Posterior cingulate gyrus (tissue), 11 donors: ENCODE results near the gene OR2F1.

Source experiments
- DNase-seq, 10 donors: peaks; one replicate each; pipeline versions ENCODE4 v3.0.0 to v3.0.0-alpha.2; 2020 to 2021; ENCODE audit warnings: mixed read lengths in 3 of 10
- intact Hi-C: fragments of 100-400 bp; cut with DNase I; formaldehyde crosslinking; loops from one replicate; pipeline ENCODE4 v1.15.1; 2023

OR2F1 gene

DNA sequence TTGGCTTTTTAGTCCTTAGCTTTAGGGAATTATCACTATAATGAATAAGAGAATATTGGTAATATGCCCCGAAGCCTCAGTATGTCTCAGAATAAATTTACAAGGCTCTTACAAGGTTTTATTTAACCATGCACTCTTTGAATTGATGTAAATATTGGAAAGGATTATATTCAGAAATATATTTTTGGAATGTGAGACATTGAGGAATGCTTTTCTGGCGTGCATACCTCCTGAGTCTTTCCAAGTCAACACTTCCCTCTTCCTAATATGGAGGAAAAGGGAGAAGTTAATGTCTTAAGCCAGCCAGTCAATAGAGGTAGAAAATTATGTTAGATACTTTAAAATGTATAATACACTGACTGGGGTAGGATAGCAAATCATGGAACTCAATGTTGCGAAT, 1.2 kb upstream of the OR2F1 start:
- DNase-seq, result no peak
- intact Hi-C loops, result no loop called here

DNA sequence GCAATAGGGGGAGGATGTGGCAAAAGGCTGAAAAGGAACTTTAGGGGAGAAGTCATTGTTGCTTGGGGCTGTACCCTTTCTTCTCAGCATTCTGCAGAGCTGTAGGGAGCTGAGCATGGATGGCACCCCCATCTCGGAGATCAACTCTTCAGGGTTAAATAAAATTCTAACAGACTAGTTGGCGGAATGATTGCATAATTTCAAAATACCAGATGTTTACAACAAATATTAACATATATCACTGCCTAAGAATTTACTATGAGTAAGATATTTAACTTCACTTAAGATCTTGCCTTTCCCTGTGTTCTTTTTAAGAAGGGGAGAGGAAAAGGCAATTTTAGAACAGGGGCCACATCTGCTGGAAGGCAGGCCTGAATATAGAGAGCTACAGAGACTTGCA, 509 bp upstream of the OR2F1 start:
- no peak for DNase-seq
- intact Hi-C loops, result no loop called here

DNA sequence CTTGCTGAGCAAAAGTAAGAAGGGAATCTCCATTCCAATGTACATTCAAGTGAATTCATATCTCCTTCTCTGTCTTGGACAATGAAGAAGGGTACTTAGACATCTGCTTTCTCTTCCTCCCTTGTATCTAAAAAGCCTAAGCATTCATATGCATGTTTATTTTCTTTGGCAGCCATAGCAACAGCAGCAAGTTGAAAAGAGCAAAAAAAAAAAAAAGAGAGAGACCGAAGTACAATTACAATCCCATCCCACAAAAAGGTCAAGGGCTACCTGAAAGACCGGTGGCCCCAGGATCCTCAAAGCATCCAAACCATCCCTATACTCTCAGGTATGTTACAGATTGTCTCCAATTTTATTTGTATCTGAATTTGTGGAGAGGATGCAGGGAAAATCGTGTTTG, 4.1 kb downstream of the OR2F1 start:
- intact Hi-C loops, result no loop called here

DNA sequence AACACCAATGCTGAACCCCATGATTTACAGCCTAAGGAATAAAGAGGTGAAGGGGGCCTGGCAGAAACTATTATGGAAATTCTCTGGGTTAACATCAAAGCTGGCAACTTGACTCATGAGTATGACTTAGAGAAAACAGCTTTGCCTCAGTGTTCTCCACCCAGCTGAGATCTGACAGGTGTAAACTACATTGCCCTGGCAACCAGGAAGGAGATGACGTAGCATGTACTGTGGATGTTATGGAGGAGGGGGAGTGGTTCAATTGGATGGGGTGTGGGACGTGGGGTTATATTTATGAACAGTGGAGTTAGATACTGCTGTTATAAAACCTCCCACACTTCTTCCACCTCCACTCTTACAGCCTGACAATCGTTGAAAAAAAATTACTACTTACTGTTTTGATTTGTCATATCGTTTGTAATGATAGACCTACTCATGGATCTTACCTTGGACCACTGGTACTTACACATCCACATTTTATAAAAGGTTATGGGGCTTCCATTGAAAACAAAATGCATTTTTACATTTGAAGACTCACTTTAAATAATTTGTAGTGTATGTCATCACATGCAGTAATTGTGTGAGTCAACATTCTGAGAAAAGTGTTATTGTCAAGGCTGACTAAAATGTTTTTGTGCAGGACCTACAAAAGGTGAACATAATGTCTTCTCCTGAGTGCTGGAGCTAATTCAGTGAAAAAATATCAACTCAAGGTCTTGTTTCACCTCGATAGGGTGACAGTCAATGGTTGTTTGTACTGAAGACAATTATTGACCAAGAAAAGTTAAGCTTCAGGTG, 6.4 kb downstream of the OR2F1 start:
- DNase-seq, result no peak
- intact Hi-C loops, result no loop called here

More for the DNA sequence above, 4.1 kb downstream of the OR2F1 start:
- no peak for DNase-seq

DNA sequence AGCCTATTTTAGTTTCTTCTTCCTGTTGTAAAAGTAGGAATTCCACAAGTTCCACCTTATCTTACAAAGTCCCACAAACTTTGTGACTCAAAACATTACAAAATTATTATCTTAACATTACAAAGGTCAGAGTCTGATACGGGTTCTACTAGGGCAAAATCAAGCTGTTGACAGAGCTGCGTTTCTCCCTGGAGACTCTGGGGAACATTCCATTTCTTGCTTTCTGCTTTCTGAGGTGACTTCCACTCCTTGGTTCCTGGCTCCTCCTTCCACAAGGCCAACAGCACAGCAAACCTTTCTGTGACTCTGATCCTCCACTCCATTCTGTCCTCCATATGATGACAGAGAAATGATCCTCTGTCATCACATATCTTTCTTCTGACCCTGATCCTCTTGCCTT, 10.6 kb downstream of the OR2F1 start:
- no peak for DNase-seq
- intact Hi-C loops, result no loop called here

DNA sequence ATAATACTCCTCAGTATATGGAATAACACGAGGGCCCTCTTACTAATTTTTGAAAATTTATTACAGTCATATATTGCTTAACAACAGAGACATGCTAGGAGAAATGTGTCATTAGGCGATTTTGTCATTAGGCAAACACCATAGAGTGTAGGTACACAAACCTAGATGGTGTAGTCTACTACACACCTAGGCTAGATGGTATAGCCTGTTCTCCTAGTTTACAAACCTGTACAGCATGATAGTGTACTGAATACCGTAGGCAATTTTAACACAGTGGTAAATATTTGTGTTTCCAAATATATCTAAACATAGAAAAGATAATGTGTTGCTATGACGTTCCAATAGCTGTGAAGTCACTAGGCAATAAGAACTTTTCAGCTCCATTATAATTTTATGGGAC, 12.8 kb downstream of the OR2F1 start:
- intact Hi-C loops, result no loop called here
- no peak for DNase-seq

DNA sequence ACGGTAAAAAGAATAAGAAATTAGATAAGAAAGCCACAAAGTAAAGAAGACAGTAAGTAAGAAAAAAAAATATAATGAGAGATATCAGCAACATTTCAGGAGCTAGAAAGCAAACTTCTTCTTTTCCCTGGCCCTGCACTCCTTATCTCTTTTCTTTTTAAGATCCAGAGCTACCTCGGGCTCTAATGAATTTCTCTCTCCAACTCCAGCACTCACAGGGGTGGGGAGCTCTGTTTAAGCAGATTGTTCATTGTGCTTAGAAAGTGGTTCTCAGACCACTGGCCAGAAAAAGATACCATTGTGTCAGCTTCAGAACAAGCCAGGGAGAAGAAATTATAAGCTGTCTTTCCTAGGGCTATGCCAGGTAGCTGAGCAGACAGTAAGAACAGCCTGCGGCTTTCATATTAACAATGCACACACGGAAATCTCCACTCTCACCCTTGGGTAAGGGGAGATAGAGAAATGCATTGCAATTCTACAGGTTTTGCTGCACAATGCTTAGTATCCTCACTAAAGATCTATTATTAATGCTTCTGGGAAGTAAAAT, 19.3 kb downstream of the OR2F1 start:
- no peak for DNase-seq
- intact Hi-C loops, result no loop called here

DNA sequence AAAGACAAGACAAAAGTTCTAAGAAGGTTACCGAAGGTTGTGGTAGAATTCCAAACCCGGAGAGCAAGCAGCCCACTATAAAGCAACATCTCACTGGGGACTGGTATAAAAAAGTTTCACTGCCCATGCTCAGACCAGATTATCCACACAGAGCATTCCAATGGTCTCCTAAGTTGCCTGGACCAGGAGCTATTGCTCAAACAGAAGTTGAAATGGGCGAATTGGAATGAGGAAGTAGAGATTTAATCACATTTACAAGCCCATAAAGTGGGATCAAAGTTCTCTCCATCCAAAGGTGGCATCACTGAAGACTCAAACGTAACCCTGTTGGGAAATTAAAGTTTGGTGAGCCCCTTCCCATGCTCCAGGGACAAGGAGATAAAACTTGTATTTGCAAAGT, 19.8 kb downstream of the OR2F1 start:
- no peak for DNase-seq
- intact Hi-C loops, result no loop called here

DNA sequence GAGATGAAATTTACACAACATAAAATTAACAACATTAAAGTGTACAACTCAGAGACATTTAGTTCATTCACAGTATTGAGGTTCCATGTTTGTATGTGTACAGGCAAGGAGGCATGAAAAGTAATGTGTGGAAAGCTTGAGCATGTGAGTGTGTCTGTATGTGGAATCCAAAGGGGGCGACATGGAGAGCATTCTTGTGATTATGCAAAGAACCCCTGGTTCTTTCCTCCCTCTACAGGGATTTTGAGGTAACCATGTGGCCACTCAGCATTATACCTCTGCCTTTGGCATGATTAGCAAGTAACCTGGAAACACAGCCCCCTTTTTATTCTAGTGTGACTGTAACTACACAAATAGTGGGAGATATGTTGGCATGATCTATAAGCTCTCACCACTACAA, 21.0 kb downstream of the OR2F1 start:
- DNase-seq, result no peak
- intact Hi-C loops, result no loop called here

DNA sequence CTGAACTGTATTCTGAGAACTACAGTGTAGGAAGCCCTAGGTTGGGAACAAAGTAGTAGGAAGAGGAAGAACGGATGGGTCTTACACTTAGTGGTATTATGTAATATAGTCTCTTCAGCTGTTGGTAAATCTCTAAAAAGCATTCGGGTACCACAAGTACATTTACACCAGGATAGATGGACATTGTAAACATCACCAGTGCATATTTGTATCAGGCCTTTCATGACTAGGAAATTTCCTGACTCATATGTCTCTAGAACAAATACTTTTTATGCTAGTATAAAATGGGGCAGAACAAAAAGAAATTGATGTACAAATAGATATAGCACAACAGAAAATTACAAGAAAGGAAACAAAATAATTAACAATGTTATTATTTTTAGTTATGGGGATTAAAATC, 23.9 kb downstream of the OR2F1 start:
- no peak for DNase-seq

DNA sequence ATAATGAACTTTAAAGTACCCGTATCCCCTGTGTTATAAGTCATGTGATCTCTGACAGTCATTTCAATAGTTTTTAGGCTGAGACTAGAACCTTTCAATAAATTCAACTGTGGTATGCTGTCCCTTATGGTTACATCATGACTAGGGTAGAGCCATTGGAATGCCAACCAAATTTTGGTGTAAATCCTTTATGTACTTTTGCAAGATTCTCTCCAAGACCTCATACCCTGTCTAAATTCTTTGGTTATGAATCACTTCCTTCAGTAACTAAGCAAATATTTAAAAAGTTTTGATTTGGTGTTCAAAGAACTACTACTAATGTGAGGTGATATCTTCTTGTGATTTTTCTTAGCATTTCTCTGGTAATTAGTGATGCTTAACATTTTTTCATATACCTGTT, 24.7 kb downstream of the OR2F1 start:
- no peak for DNase-seq
- intact Hi-C loops, result no loop called here

More for the DNA sequence above, 23.9 kb downstream of the OR2F1 start:
- intact Hi-C loops, result no loop called here

DNA sequence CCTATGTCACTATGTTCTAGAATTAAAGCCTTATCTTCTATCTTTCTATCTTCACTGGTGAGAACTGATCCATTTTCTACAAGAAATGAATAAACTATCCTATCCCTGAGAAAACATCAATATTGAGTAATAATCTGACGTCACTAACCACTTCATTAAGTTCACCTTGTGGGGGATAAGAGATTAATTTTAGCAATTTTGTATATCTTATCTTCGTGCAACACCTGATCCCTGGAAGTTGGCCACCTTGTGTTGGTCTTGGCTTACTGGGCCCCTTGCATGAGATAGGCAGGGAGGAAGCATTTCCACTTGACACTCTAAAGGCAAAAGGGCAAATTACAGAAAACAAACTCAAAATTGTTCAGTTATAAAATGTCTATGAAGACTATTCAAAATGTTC, 25.4 kb downstream of the OR2F1 start:
- DNase-seq, result no peak

DNA sequence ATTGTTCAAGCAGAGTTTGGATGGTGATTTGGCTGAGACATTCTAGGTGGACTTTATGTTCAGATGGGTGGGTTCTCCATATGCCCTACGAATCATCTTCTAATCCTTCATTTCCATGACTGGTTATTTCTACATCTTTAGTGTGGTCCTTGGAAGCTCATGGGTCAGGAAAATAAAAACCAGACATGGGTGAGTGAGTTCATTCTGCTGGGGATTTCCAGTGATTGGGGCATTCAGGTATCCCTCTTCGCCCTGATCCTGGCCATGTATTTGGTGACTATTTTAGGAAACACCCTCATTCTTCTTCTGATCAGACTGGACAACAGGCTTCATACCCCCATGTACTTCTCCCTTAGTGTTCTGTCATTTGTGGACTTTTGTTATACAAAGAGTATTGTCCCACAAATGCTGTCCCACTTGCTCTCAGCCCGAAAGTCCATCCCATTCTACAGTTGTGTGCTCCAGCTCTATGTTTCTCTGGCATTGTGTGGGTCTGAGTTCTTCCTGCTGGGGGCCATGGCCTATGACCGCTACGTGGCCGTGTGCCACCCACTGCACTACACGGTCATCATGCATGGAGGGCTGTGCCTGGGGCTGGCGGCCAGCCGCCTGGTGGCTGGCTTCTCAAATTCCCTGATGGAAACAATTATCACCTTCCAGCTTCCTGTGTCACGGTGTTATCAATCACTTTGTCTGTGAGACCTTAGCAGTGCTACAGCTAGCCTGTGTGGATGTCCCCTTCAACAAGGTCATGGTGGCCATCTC, 26.3 kb downstream of the OR2F1 start:
- intact Hi-C loops, result no loop called here
- DNase-seq, result no peak

More for the DNA sequence above, 25.4 kb downstream of the OR2F1 start:
- intact Hi-C loops, result no loop called here

DNA sequence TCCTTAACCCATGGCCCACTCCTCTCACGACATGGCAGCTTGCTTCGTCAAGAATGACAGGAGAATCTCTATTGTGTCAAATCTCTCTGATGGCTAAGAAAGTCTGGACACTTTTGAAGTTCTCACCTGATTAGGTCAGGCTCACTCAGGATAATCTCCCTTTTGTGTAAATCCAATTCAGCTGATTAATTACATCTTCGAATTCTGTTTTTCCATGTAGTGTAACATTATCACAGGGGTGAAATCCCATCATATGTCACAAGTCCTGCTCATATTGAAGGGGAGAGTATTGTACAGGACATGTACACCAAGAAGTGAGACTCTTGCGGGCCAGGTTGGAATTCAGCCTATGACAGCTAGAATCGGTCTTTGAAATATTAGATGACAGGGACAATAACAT, 29.3 kb downstream of the OR2F1 start:
- intact Hi-C loops, result no loop called here
- no peak for DNase-seq

DNA sequence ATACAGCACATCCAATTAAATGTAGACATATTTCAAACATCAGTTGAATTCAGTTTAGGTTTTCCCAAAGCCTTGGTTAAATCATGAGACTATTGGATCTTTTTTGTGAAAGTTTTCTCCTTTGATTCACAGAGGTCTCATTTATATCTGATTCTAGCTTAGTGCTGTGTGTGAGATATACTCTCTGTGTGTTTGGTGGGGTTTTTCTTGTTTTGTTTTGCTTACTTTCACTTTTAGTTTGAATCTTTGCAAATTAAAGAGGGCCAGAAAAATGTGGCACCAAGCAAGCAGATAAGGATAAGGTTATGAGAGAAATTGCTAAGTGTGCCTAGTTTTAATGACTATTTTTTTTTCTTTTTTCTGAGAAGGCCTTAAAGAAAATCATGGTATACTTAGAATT, 32.9 kb downstream of the OR2F1 start:
- intact Hi-C loops, result no loop called here
- no peak for DNase-seq

DNA sequence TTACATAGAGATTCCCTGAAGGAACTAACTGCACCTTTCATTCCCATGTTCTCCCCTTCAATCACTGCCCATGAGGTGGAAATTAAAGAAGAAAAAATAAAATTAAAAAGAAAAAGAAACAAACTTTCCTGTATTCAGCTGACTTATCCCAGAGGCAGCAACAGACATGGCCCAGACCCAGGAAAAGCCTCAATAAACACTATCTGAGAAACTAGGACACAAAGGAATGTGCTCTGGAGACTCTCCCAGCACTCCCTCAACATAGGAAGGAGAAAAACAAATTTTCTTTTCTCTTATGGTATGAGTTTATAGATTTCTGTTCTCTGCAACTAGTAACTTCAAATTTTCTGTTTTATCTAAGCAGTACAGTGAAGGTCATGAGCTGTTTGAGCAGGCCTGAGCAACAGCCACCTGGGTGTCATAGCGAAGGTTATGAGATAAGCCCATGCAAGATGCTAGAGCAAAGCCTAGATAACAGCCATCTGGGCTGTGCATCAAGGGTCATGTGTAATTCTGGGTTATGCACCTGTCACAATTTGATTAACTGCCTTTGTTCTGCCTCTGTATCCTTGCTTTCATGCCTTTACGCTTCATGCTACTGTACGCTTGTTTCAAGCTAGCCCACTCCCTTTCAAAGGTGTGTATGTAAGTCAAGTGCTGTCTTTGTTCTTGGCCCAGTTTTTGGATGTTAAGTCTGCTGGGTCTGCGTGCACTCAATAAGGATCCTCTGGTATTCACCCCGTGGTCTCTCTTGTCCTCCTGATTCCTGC, 34.5 kb downstream of the OR2F1 start:
- intact Hi-C loops, result no loop called here
- no peak for DNase-seq

DNA sequence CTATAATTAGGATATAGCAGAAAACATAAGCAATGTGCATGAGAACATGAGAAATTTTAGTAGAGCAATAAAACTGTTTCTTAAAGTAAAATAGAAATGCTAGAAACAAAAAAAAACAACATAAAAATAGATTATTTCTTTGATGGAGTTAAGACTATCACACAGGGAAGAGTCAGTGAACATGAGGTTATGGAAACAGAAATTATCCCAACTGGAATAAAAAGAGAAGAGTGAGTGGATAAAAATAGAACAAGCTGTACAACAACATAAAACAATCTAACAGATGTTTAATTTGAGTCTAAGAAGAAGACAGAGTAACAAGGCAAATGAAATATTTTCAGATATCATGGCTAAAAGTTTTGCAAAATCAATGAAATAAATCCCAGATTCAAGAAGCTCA, 38.0 kb downstream of the OR2F1 start:
- DNase-seq, result no peak
- intact Hi-C loops, result no loop called here

DNA sequence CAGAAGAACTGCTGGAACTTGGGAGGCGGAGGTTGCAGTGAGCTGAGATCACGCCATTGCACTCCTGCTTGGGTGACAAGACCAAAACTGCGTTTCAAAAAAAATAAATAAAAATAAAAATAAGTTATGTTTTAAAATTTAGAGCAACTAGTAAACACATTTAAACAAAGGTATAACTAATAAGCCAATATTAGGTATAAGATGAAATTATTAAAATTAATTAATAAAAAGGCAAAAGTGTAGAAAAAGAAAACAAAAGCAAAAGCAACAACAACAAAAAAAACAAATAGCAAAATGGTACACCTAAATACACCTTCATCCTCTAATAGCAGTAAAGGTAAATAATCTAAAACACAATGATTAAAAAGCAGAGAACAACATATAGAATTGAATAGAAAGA, 39.3 kb downstream of the OR2F1 start:
- DNase-seq, result no peak
- intact Hi-C loops, result no loop called here

DNA sequence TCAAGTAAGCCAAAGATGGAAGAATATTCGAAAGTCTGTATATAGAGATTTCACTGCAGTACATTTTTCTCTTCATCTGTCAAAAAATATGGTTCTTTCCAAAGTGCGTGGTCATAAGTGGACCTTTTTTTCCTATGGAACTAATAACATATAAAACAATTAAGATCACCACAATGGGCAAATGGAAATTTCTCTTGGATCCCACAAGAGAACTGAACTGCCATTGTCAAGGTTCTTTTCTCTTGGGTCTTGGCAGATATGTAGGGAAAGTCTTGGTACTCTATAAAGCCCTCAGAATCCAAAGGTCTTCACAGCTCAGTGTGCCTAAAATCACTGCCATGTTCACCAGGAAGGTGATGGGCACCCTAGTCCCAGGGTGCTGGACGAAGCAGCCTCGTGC, 45.4 kb downstream of the OR2F1 start, which contains the start of gene OR6B1:
Gene OR6B1 (plus strand): TSS at position 301 of the 400 bp plus-strand sequence. CDS start 3,677 bp downstream, outside the sequence.
- DNase-seq, result no peak
- intact Hi-C loops, result no loop called here

DNA sequence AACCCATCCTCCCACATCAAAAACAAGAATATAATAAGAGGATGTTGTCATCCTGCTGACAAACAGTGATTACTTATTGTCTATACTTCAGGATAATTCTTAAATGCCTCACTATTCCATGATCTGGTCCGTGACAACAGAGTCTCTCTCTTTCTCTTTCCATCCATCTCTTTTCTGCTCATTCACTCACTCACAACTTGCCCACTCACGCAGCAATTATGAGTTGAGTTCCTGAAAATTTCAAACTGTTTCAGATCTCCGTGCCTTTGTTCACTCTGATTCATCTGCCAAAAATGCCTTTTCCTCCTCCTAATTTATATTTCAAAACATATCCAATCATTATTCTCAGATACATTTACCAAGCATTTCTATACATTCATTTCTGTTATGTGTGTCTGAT, 46.9 kb downstream of the OR2F1 start:
- no peak for DNase-seq
- intact Hi-C loops, result no loop called here

DNA sequence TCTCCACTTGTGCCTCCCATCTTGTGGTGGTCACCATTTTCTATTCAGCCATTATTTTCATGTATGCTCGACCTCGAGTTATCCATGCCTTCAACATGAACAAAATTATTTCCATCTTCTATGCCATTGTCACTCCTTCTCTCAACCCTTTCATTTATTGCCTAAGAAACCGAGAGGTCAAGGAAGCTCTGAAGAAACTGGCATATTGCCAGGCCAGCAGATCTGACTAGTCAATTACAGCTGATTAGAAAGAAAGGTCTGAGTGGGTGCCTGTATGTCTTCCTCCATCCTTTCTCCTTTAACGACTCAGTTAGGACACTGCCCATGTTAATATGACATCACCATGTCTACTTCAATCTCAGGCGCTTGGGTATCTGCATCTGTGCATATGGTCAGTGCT, 50.1 kb downstream of the OR2F1 start:
- DNase-seq, result no peak
- intact Hi-C loops, result no loop called here
